GM20431 (cell line): ENCODE measurements around the gene TOR2A.
"Not testable (repeated sequence)": the region's sequence is repeated elsewhere in the genome, so short reads cannot be mapped to it uniquely, and the experiment has no call there.

Experiments used
- in situ Hi-C: fragments of 300-500 bp; cut with MseI, MboI; formaldehyde crosslinking; loops from one replicate; pipeline ENCODE4 v1.15.0; 2020; ENCODE audit warnings: low sequenced_read_pairs; ENCODE audit not compliant: unreplicated experiment

Gene TOR2A

DNA sequence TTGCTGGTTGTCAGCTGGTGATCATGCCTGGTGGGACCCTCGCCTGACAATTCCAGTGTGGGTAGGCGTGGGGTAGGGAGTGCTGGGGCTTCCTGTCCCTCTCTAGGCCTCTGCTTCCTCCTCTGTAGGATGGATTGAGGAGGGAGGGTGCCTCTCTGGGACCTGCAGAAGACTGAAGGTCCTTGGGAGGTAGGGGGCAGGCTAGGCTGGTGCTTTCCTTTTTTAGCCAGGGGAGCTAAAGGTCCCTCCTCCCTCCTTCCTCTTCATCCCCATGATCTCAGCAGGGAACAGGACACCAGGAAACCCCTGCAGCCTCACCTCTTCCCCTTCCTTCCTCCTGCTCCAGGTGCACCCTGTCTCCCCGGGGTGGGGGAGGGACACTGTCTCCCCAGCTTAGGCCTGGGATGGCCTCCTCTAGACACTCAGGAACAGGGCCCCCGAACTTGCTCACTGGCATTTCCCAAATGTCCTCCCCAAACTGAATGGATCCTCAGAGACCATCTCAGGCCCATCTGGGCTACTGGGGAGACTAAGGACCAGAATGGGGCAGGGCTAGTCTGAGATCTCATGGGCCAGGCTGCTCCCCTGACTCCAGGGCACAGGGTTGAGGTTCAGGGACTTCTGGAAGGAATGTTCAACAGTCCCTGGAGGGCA lies 35.0 kb upstream of the TOR2A start:
- in situ Hi-C loops, result no loop called here

DNA sequence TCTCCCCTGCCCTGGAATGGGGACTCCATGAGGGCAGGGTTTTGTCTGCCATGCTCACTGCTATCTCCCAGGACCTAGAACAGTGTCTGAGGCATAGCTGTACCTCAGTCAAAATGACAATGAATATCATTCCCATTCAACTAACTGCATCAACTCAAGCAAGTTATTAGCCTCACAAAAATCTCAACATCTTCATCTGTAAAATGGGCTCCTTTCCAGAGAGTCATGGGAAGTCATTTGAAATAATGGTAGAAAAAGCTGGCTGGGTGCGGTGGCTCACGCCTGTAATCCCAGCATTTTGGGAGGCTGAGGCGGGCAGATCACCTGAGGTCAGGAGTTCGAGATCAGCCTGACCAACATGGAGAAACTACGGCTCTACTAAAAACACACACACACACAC lies 34.0 kb upstream of the TOR2A start:
- in situ Hi-C loops, result no loop called here

DNA sequence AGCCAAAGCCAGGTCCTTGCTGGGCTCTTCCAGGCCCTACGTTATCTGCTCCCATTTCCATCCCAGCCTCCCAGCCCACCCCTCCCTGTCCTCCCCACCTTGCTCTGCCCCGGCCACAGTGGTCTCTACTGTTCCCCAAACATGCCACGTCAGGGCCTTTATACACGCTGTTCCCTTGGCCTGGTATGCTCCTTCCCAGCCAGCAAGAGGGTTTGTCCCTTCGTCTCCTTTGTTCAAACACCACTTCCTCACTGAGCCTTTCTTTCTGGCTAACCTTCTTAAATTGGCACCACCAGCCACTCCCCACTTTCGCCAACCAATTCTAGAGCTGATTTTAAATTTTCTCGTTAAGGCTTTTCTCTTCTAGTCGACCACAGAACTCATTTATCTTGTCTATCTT lies 33.6 kb upstream of the TOR2A start:
- in situ Hi-C loops, result no loop called here

DNA sequence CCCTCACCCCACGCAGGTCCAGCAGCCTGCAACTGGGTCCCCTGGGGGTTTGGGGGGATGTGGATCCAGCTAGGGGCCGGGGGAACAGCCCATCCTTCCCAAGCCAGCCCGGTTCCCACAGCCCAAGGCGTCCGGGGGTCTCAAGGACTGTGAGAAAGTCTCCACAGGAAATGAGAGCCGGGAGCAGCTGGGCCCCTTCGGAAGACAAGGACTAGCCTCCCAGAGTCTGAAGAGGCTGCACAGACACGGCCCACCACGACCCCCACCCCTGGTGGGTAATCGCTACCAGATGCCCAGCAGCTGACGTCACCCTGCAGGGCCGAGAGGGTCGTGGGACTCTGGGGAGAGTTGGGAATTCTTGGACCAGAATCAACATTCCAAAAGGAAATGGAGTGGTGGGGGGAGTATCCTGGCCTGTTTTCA lies 32.8 kb upstream of the TOR2A start:
- in situ Hi-C loops, result no loop called here

DNA sequence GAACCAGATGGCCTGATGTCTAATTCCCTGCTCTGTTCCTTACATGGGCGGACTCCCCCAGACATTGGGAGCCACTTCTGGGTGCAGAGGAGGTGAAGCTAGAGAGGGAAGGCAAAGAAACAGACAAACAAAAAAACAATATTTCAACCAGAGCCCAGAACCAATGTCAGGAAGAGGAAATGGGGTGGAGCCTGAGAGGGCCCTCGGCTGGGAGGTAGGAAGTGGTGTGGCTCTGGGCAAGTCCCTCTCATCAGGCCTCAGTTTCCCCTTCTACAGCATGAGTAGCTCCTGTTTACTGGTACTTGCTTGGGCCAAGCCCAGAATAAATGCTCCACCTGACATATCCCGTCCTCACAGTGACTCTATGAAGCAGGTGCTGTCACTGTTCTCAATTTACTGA lies 32.3 kb upstream of the TOR2A start:
- in situ Hi-C loops, result no loop called here

DNA sequence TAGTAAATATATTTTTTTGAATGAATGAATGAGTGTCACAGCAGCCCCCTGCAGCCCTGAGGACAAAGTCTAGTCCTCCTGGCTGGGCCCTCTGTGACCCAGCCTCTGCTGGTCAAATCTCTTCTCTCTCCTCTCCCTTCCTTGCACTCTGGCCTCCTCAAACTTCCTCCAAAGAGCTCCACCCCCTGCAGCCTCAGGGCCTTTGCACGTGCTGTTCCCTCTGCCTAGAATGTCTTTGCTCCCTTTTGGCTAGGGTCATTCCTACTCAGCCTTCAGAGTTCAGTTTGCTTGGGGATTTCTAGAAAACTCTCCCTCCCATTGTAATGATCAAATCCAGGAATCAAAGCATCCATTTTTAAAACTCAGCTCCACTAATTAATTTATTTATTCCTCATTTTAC lies 30.3 kb upstream of the TOR2A start:
- in situ Hi-C loops, result no loop called here

DNA sequence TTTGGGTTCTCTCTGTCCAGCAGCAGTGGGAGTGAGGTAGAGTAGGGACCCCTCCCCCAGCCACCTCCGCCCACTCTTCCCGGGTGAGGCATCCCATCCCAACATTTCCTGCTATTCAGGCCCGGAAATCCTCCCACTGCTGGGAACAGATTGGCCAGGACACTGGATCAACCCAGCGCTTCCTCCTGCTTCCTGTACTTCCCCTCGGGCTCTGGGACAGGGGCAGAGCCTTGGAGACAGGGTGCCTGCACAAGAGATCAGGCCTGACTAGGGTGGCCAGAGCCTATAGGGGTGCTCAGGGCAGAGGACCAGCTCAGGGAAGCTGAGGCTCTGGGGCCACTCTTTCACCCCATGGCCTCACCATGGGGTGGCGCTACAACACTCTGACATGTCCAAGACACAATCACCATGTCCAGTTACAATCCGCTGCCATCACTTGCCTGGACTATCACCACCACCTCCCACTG lies 28.9 kb upstream of the TOR2A start:
- in situ Hi-C loops, result no loop called here

DNA sequence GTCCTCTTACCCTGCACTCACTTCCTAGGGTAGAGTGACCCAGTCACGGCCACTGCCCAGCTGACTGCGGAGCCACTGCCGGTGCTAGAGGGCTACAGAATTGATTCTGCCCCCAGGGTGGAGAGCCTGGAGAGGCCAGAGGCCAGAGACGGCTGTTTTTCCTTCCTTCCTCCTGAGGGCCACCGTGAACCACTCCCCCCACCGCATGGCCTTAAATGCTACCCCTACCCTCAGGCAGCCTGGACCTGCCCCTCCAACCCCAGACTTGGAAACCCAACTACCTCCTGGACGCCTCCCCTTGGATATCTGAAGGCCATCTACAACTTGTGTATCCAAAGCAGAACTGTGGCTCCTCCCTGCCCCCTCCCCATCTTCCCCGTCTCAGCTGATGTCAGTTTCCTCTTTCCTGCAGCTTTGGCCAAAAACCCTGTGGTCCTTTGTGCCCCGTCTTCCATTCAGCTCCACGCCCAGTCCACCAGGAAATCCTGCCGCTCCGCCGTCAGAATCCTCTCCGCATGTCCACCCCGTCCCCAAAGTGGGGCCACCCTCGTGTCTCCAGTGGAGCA lies 27.1 kb upstream of the TOR2A start:
- in situ Hi-C loops, result no loop called here

DNA sequence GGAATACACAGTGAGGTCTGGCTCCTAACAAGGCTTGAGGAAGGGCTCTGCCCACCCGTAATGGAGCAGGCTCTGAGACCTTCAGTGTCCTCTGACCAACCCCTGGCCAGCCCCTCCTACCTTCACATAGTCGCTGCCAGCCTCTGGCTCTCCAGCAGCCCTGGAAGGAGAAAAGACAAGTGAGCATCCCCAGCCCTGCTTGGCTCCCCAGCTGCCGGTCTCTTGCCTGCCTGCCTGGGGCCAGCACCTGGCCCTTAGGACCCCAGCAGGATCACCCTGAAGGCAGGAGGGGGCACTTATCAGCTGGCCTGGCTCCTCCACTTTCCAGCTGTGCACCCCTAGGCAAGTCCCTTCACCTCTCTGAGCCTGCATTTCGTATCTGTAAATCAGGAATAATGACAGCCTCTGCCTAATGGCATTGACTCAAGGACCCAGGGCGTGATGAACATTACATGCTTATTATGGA lies 26.4 kb upstream of the TOR2A start:
- in situ Hi-C loops, result no loop called here

DNA sequence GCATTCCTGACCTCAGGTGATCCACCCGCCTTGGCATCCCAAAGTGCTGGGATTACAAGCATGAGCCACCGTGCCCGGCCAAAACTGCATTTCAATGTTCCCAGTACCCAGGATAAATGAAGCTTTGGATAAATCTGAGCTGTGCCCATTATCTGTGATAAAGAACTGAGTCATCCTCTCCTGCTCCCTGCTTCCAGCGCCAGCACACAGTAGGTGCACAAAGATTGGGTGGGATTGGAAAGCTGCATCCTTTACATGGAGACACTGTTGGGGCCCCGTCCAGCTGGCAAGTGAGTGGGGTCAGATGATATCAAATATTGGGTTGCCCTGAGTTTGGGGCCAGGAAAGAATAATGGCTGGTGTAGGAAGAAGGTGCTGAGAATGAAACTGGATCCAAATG lies 26.0 kb upstream of the TOR2A start:
- in situ Hi-C loops, result no loop called here

DNA sequence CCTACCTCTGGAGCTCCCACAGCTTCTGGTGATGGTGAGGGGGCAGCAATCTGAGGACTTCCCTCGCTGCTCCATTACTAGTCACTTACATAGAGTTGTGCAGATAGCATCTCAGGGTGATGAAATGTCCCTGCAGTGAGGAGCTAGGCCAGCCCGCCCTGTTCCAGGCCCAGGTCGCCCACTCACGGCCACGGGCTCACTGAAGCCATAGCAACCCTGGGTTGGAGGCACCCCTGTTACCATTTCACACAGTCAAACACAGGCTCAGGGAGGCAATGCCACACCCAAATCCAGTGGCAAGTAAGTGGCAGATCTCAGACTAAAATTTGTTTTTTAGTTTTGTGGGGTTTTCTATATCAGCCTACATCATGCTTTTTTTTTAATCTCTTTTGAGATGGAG lies 23.7 kb upstream of the TOR2A start:
- in situ Hi-C loops, result no loop called here

DNA sequence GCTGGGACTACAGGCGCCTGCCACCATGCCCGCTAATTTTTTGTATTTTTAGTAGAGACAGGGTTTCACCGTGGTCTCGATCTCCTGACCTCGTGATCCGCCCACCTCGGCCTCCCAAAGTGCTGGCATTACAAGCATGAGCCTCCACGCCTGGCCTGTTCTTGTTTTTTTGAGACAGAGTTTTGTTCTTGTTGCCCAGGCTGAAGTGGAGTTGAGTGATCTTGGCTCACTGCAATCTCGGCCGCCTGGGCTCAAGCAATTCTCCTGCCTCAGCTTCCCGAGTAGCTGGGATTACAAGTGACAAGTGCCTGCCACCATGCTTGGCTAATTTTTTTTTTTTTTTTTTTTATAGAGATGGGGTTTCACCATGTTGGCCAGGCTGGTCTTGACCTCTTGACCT lies 21.7 kb upstream of the TOR2A start:
- in situ Hi-C loops, result not testable (repeated sequence)

DNA sequence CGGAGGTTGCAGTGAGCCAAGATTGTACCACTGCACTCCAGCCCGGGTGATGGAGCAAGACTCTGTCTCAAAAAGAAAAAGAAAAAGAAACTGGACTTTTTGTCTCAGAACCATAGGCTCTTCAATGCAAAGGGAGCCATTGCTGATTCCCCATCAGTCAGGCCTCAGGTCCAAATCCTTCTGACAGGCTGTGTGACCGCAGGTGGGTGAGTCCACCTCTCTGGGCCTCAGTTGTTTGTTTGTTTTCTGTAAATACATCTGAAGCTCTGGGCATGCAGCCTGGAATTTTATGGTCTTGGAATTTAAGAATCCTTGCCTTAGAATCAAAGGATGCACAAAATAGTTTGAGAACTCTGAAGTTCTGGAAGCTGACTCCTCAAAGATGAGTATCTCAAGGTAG lies 21.1 kb upstream of the TOR2A start:
- in situ Hi-C loops, result no loop called here

DNA sequence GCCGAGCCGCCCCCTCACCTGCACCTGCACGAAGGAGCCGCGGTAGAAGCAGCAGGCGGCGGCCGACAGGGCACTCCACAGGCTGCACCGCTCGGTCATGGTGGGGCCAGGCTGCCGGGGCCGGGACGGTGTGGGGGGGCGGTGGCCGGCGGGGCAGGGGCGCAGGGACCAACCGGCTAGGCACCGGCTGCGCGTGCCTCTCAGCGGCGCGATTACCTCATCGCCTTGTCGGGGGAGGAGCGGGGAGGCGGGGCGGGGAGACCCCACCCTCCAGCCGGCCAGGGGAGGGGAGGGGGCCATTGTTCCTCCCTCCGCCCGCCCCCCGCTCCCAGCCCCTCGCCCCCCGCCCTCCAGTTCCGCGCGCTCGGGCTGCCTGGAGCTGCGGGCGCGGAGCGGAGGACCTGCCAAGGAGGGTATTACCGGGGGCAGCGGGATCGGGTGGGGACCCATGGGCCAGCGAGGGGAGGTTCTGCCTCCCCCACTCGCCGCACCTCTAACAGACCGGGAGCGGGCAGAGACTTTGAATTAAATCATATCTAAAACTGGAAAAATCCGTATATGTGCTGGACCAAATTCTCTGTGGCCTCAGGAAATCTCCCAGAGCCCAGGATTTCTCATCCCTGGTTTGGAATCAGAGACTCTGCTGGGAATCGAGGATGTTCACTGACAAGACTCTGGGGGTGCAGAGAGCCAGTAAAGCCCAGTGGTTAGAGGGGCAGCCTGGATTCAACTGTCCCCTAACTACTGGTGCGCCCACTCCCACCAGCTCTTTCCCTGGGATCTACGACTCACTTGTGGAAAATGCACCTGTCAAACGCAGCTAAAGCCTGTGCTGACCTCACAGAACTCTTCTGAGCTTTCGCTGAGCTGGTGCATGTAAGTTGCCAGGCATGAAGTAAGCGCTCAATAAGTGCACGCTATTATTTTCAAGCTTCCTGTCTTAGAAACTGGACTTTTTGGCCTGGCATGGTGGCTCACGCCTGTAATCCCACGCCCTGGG lies 20.3 kb upstream of the TOR2A start:
- in situ Hi-C loops, result no loop called here

DNA sequence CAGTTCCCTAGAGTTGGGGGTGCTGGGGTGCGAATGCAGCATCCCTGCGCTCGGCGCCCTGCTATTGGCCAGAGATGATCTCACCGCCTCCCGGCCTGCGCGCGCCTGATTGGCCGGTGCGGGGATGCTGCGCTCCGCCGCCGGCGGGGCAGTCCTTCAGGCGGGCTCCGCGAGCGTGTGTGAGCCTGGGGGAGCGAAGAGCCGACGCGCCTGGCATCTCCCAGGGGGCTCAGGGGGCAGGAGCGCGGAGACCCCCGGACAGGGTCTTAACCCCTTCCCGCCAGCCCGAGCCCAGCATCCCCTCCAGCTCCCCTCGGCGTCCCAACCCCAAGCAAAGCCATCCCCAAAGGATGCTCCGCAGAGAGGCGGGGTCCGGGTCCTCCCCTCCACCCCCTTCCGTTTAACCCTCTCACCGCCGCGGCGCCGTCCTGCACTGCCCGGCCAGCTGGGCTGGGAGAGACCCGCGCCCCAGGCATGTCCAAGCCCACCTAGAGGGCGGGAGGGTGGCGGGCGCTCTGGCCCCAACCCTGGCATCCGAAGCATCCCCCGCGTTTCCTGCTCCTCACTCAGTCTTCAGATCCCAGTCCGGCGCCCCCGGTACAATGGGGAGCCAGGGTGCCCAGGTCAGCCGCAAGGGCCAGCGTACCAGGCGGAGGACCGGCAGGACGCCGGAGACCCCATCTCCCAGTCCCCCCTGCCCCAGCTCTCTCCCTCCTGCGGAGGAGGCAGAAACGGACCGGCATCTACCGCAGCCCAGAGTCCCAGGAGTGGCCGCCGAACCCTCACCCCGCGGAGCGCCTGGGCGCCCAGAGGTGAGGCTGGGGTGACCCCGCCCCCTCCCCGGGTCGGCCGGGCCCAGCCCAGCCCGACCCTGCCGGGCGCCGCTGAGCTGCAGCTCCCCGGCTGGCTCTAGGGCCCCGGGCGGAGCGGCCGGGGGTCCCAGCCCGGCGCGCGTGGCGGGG lies 19.3 kb upstream of the TOR2A start:
- in situ Hi-C loops, result no loop called here

DNA sequence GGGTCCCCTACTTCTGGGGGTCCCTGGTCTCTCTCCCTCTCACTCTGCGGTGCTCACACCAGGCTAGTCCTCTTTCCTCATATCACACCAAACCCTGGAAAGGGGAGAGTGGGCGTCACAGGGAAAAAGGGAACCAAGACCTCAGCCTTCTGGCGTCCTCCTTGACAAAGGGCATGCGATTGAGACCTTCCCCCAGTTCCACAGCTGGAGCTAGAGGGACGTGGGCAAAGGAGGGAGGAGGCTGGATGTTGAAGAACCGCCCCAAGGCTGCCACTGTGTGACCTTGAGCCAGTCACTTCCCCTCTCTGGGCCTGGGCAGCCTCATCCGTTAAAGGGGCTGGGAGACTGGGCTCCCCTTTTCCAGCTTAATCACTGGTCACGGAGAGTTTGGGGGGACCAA lies 18.5 kb upstream of the TOR2A start:
- in situ Hi-C loops, result no loop called here

DNA sequence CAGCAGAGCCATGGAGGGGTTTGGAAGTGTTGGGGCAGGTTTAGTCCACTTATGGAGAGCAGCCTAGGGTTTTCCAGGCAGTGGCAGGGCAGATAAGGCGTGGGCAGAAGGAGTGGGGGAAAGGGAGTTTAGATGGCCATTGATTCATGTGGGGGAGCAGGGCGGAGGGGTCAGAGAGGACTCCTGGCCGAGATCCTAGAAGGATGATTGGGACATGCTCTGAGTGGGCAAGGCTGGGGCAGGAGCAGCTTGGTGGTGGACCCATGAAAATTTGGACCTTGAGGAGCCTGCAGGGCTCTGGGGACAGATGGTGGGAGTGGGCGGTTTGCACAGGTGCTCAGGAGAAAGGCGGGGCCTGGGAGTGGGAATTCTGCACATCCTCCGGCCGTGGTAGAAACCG lies 18.1 kb upstream of the TOR2A start:
- in situ Hi-C loops, result no loop called here

DNA sequence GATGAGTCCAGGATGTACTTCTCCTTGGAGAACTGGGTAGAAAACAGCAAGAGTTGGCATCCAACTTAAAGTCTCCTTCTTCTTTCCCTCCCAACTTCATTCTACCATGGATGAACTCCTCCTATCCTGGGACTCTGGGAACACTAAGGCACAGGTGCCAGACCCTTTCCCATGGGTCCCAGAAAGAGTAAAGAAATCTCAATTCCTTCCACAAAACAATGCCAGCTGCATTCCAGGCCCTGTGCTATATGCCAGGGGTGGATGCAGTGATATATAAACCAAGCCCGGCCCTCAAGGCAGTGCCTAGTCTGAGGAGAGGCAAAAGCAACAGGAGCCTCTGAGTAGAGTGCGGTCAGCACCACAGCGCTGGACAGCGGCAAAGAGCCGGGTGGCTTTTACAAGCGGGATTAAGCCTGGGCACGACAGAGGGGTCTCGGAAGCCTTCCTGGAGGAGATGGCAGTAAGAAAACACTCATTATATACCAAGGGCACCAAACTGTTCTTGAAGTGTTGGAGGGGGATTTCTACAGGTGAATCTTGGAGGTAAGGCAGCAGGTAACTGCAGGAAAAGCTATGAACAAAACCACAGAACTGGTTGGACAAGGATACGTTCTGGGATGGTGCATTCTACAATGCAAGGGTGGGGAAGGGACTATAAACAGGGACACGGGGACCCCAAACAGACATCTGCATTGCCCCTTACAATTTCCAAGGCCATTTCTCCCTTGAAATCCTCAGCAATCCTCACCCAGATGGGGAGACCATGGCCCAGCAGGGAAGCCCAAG lies 16.4 kb upstream of the TOR2A start:
- in situ Hi-C loops, result no loop called here
